ENCODE measurements around the gene AADAT. TPM values are rescaled to one million over a fixed set of nuclear protein-coding genes. Genes with fewer than 3 reads are reported as not detected.
"Not testable (repeated sequence)": the region's sequence is repeated elsewhere in the genome, so short reads cannot be mapped to it uniquely, and the experiment has no call there.

The AADAT gene
- not detected for total RNA-seq

GRCh38 chr4:170089668-170090351 lies at the start of gene AADAT:
Gene AADAT (minus strand): TSS chr4:170089956. CDS start chr4:170089690, 266 bp downstream.
- DNase-seq = no peak

DNA sequence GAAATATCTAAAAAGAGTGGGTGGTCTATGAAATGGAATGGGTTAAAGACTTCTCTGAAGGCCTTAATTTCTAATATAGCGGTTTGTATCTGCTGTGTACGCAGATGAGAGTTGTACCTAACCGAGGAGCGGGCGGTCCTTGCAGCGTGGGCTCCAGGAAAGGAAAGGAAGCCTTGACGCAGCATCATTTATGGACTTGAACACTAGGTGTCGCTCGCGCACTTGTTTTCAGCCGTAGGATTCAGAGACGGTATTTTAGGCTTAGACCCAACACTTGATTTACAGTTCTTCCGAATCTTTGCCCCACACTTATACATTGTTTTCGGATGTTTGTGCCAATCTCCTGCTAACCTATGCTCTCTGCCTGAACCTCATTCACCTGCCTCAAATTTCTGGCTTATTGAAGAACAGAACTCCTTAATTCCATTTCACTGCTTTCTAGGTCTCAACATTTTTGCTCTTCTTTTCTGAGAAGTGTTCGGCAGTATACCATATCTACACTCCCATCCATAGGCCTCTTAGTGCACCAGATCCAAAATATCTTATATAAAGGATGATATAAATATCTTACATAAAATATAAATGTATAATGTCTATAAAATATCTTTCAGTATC lies 48.9 kb upstream of the AADAT start:
- Mint-ChIP-seq H3K27me3 (no peaks in the 10 kb centered on the region), H3K4me3 (no peak overlapping the region), H3K36me3 (ENCODE audit: low read depth) (no peaks in the 10 kb centered on the region), H3K9me3 (no peaks in the 10 kb centered on the region), H3K27ac (no peak overlapping the region), H3K4me1 (no peaks in the 10 kb centered on the region)
- DNase-seq = peak; percentile 68
- ChIA-PET POLR2A (no interaction called here), CTCF (no interaction called here)

More at GRCh38 chr4:170089668-170090351, at the start of gene AADAT:
- Mint-ChIP-seq H3K4me1 (peaks cover 4% of the 10 kb centered on the region), H3K9me3 (no peaks in the 10 kb centered on the region), H3K4me3 (peak within 1 kb of the TSS; percentile 41), H3K36me3 (ENCODE audit: low read depth) (no peaks in the 10 kb centered on the region), H3K27me3 (peaks cover 30% of the 10 kb centered on the region), H3K27ac (no peak within 1 kb of the TSS)
- POLR2A ChIA-PET = no interaction called here
- CTCF ChIA-PET = no interaction called here

DNA sequence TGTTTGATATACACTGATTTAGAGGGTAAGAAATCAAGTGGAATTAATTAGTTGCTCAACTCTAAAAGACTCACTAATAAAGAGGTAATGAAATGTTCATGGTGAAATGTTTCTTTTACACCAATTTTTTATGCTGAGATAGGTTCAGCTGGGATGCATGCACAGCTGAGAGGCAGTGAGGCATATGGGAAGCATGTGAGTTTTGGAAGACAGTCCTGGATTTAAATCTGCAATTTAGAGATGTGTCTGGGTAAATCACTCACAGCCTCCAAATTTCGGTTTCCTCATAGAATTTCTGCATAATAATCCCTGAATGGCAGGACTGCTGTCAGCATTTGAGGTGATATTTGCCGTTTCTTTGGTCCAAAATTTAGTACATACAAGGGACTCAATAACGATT lies 48.2 kb upstream of the AADAT start:
- ChIA-PET CTCF (interaction anchor here (0.8 kb wide), 1 partner anchor 17 kb away, joined by 3 read pairs; no protein-coding TSS in a partner anchor), POLR2A (no interaction called here)
- DNase-seq = no peak
- Mint-ChIP-seq H3K4me3 (no peak overlapping the region), H3K36me3 (ENCODE audit: low read depth) (no peaks in the 10 kb centered on the region), H3K27ac (no peak overlapping the region), H3K9me3 (peaks cover 5% of the 10 kb centered on the region), H3K27me3 (no peaks in the 10 kb centered on the region), H3K4me1 (no peaks in the 10 kb centered on the region)

- peaks cover 5% of the 10 kb centered on the region for H3K9me3 Mint-ChIP-seq
- no peak overlapping the region for H3K27ac Mint-ChIP-seq
Measured at GRCh38 chr4:170137466-170137865, 47.7 kb upstream of the AADAT start.

DNA sequence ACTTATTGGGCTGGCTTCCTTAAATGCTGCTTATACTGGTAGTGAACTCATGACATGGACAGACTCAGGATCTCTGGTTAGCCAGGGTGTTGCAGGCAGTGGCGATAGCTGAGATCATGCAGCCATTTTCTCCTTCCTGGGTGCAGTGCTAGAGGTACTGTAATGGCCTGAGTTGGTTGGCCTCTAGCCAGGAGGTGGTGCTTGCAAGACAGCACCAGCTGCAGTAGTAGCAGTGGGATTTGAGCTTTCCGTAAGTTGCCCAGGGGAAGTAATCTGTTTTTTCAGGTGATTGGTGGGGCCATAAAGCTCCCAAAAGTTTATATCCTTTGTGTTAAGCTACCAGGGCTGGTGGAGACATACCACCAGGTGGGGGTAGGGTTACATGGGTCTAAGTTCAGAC lies 45.1 kb upstream of the AADAT start:
- no peak overlapping the region for H3K4me3 Mint-ChIP-seq
- peaks cover 5% of the 10 kb centered on the region for H3K9me3 Mint-ChIP-seq
- no peaks in the 10 kb centered on the region for H3K36me3 Mint-ChIP-seq (ENCODE audit: low read depth)
- H3K27ac Mint-ChIP-seq = no peak overlapping the region
- H3K4me1 Mint-ChIP-seq = no peaks in the 10 kb centered on the region
- ChIA-PET POLR2A (no interaction called here), CTCF (no interaction called here)
- no peaks in the 10 kb centered on the region for H3K27me3 Mint-ChIP-seq
- no peak for DNase-seq

More at GRCh38 chr4:170137466-170137865, 47.7 kb upstream of the AADAT start:
- Mint-ChIP-seq H3K36me3 (ENCODE audit: low read depth) (no peaks in the 10 kb centered on the region), H3K4me3 (no peak overlapping the region), H3K27me3 (no peaks in the 10 kb centered on the region), H3K4me1 (no peaks in the 10 kb centered on the region)
- ChIA-PET POLR2A (no interaction called here), CTCF (interaction anchor here (0.8 kb wide), 1 partner anchor 17 kb away, joined by 3 read pairs; no protein-coding TSS in a partner anchor)
- no peak for DNase-seq

DNA sequence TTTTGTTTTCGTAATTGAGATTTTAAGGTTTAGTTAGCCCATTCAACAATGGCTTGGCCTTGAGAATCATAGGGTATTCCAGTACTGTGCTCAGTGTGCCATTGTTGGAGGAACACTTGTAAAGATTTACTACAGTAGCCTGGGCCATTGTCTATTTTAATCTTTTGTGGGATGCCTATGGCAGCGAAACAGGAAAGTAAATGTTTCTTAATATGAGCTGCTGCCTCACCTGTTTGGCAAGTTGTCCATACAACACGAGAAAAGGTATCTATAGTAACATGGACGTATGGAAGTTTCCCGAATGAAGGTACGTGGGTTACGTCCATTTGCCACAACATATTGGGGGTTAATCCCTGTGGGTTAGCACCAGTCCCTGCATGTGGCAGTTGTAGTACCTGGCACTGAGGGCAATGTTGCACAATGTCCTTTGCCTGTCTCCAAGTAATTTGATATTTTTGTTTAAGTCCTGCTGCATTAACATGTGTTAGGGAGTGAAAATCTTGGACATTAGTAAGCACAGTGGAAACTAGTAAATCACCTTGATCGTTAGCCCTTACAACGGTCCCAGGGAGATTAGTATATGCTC lies 38.6 kb upstream of the AADAT start:
- Mint-ChIP-seq H3K4me1 (no peaks in the 10 kb centered on the region), H3K27me3 (no peaks in the 10 kb centered on the region), H3K9me3 (peaks cover 3% of the 10 kb centered on the region), H3K4me3 (no peak overlapping the region), H3K36me3 (ENCODE audit: low read depth) (no peaks in the 10 kb centered on the region), H3K27ac (no peak overlapping the region)
- ChIA-PET CTCF (no interaction called here), POLR2A (no interaction called here)
- DNase-seq = no peak

- CTCF ChIA-PET = no interaction called here
- POLR2A ChIA-PET = no interaction called here
- no peak for DNase-seq
- Mint-ChIP-seq H3K27ac (no peak overlapping the region), H3K4me1 (no peaks in the 10 kb centered on the region), H3K9me3 (no peaks in the 10 kb centered on the region), H3K36me3 (ENCODE audit: low read depth) (no peaks in the 10 kb centered on the region), H3K4me3 (no peak overlapping the region), H3K27me3 (no peaks in the 10 kb centered on the region)
Measured at GRCh38 chr4:170127758-170128157, 38.0 kb upstream of the AADAT start.

- ChIA-PET CTCF (no interaction called here), POLR2A (no interaction called here)
- Mint-ChIP-seq H3K4me1 (no peaks in the 10 kb centered on the region), H3K27ac (no peak overlapping the region), H3K36me3 (ENCODE audit: low read depth) (no peaks in the 10 kb centered on the region), H3K9me3 (no peaks in the 10 kb centered on the region), H3K27me3 (no peaks in the 10 kb centered on the region), H3K4me3 (no peak overlapping the region)
- DNase-seq = no peak
Measured at GRCh38 chr4:170124406-170124805, 34.6 kb upstream of the AADAT start.

DNA sequence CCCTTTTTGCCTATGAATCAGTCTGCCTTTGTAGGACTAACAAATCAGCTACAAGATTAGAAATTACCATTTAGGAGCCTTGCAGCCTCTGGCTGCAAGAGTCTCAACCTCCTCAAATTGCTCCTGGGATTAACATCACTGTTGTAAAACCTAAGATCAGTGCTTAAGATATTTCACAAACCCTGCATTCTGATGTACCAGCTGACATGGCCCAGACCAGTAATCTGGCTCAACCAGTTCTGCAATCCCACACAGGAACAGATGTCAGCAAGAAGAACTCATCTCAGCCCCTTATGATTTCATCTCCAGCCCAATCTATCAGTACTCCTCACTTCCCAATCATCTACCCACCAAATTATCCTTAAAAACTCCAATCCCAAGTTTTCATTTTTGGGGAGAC lies 32.5 kb upstream of the AADAT start:
- no peak for DNase-seq
- Mint-ChIP-seq H3K4me1 (no peaks in the 10 kb centered on the region), H3K9me3 (no peaks in the 10 kb centered on the region), H3K36me3 (ENCODE audit: low read depth) (no peaks in the 10 kb centered on the region), H3K4me3 (no peak overlapping the region), H3K27ac (no peak overlapping the region), H3K27me3 (no peaks in the 10 kb centered on the region)
- CTCF ChIA-PET = no interaction called here
- POLR2A ChIA-PET = no interaction called here

DNA sequence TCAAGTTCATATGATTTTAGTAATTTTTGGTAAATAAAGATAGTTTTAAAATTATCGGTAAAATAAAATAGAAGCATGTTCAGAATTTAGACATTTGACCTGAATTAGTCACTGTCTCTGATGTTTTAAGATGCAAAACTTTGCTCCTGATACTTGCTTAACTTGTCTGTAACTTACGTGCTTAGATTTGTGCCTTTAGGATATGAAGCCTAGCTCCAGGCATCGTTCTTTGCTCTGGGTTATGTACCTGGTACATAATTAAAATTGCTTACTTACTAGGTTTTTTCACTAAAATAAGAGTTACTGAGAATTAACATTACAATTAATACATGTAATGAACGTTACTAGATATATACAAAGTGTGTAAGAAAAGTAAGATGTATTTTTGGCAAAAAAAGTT lies 24.9 kb upstream of the AADAT start:
- Mint-ChIP-seq H3K4me3 (no peak overlapping the region), H3K27me3 (peaks cover 8% of the 10 kb centered on the region)

DNA sequence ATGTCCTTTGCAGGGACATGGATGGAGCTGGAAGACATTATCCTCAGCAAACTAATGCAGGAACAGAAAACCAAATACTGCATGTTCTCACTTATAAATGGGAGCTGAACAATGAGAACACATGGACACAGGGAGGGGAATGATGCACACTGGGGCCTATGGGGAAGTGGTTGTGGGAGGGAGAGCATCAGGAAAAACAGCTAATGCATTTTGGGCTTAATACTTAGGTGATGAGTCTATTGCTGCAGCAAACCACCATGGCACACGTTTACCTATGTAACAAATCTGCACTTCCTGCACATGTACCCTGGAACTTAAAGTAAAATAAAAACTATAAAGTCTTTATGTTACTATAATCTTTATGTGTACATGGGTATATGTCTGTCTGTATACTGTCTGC lies 24.4 kb upstream of the AADAT start:
- H3K4me1 Mint-ChIP-seq; H3K9me3 Mint-ChIP-seq; POLR2A ChIA-PET; CTCF ChIA-PET; H3K27ac Mint-ChIP-seq; H3K27me3 Mint-ChIP-seq; H3K4me3 Mint-ChIP-seq; DNase-seq; H3K36me3 Mint-ChIP-seq (ENCODE audit: low read depth): not testable (repeated sequence)

More for the DNA sequence above, 24.9 kb upstream of the AADAT start:
- CTCF ChIA-PET = no interaction called here
- no peak overlapping the region for H3K27ac Mint-ChIP-seq
- H3K9me3 Mint-ChIP-seq = no peaks in the 10 kb centered on the region
- H3K4me1 Mint-ChIP-seq = no peaks in the 10 kb centered on the region
- POLR2A ChIA-PET = no interaction called here
- H3K36me3 Mint-ChIP-seq (ENCODE audit: low read depth) = no peaks in the 10 kb centered on the region
- no peak for DNase-seq

DNA sequence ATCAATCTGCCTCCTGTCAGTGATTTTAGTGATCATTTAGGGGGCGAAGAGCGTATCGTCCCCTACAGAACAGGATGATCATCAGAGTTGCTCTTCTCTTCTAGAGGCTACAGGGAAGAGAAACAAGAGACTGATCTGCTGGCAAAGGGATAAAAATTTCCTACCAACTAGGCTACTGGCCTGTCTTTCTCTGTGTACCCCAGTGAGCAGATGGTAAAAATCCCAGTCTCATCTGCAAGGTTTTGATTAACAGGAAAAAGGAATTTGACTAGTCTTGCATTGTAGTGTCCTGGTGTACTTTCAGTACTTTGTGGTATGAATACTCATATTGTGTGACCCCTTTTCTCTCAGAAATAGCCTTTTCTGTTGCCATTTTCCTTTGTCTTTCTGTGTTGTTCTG lies 21.8 kb upstream of the AADAT start:
- H3K4me3 Mint-ChIP-seq = no peak overlapping the region
- POLR2A ChIA-PET = no interaction called here
- CTCF ChIA-PET = no interaction called here
- no peak overlapping the region for H3K27ac Mint-ChIP-seq
- H3K9me3 Mint-ChIP-seq = no peaks in the 10 kb centered on the region
- H3K36me3 Mint-ChIP-seq (ENCODE audit: low read depth) = no peaks in the 10 kb centered on the region
- no peaks in the 10 kb centered on the region for H3K4me1 Mint-ChIP-seq
- peaks cover 8% of the 10 kb centered on the region for H3K27me3 Mint-ChIP-seq
- no peak for DNase-seq

DNA sequence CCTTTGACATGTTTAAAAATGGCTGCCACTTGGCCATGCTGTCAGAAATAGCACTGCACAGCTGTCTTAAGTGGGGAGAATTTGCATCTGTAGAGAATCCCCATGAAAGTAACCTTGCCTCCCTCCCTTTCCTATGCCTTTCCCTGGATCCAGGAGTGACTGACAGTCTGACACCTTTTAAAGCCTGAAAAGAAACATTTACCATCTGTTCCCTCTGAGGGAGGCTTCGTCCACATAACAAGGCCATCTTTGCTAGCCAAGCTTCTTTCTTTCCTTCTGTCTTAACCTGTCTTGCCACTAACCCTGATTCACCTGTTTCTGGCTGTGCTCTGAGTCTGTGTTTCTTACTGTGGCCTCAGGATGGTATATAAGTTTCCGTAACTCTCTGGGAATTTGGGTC lies 21.3 kb upstream of the AADAT start:
- POLR2A ChIA-PET = no interaction called here
- peaks cover 8% of the 10 kb centered on the region for H3K27me3 Mint-ChIP-seq
- H3K4me1 Mint-ChIP-seq = no peaks in the 10 kb centered on the region
- CTCF ChIA-PET = no interaction called here
- H3K27ac Mint-ChIP-seq = no peak overlapping the region
- no peak for DNase-seq
- H3K9me3 Mint-ChIP-seq = no peaks in the 10 kb centered on the region
- H3K36me3 Mint-ChIP-seq (ENCODE audit: low read depth) = no peaks in the 10 kb centered on the region
- no peak overlapping the region for H3K4me3 Mint-ChIP-seq

- Mint-ChIP-seq H3K27ac (no peak overlapping the region), H3K9me3 (no peaks in the 10 kb centered on the region), H3K4me1 (no peaks in the 10 kb centered on the region), H3K36me3 (ENCODE audit: low read depth) (no peaks in the 10 kb centered on the region), H3K27me3 (peaks cover 8% of the 10 kb centered on the region), H3K4me3 (no peak overlapping the region)
- CTCF ChIA-PET = no interaction called here
- POLR2A ChIA-PET = no interaction called here
- no peak for DNase-seq
Measured at GRCh38 chr4:170110285-170110672, 20.5 kb upstream of the AADAT start.

Measured in activated CD4-positive, alpha-beta memory T cell treated with anti-CD3 and anti-CD28 coated beads, Interleukin-2, amount 10 ng/mL, durations not matched to agents 7 days and 5 days (primary cell).